H1 (cell line): ENCODE results near the gene LIFR. TPM values are rescaled to one million over a fixed set of nuclear protein-coding genes. Genes with fewer than 3 reads are reported as not detected.

ENCODE experiments used
- BACH1 ChIP-seq: IDR thresholded peaks from 2 replicates; pipeline ENCODE4 v1.6.1; 2012; ENCODE audit warnings: low read length, improper control_type of control experiment
- CTBP2 ChIP-seq: IDR thresholded peaks from 2 replicates; pipeline ENCODE4 v1.7.0; 2011; ENCODE audit warnings: borderline replicate concordance, mild to moderate bottlenecking, moderate library complexity, mixed read lengths, low read length; ENCODE audit not compliant: insufficient read depth, insufficient read length
- polyA plus RNA-seq, 7 experiments: library from polyadenylated mRNA; depleted of rRNA in 3 of 7; stranded (reverse) in 5 of 7; unstranded in 2 of 7; fragments of >200 nt in 5 of 7; fragments of 200-250 nt in 2 of 7; gene quantifications; 1 replicate in 5 of 7; 2 replicates in 1 of 7; 4 replicates in 1 of 7; pipeline versions ENCODE4 v1.2.1 to v1.2.3, GENCODE V29; 2011 to 2013; ENCODE audit warnings: missing spikeins in 2 of 7, mixed read lengths in 2 of 7
- total RNA-seq: library from RNA; stranded (reverse); fragmentation: NEBNext Ultra II Directional; extraction: Animal tissue kit (Norgen Biotek cat#: 25700); gene quantifications from 2 replicates; pipeline ENCODE4 v1.2.1, GENCODE V29; 2021

The LIFR gene
- total and polyA plus RNA-seq, 2 of the 8 experiments (the other 6 are each of a cell fraction or from before 2014, with no cell fraction given), result 2.0 to 18.9 TPM

GRCh38 chr5:38590838-38591522, 34.5 kb upstream of the LIFR start (continued):
- TF ChIP-seq CTBP2, result no peak
- no peak for TF ChIP-seq BACH1
